CD8-positive, alpha-beta memory T cell (primary cell): ENCODE data around the gene ANO9. TPM values are rescaled to one million over a fixed set of nuclear protein-coding genes. Genes with fewer than 3 reads are reported as not detected.

ENCODE experiments used
- CTCF ChIA-PET: fragments of 350-600 bp; sonication (Branson Sonifier 250); formaldehyde crosslinking; loops from one replicate; lab custom pipeline; 2021; ENCODE audit warnings: antibody characterized with exemption; lab: Charles Lee
- POLR2A ChIA-PET: fragments of 350-600 bp; sonication (Branson Sonifier 250); formaldehyde crosslinking; loops from one replicate; lab custom pipeline; 2021; ENCODE audit warnings: antibody characterized with exemption; lab: Charles Lee
- DNase-seq, 5 donors: peaks; one replicate each; pipeline versions ENCODE4 v3.0.0 to v3.0.0-alpha.2; 2020 to 2022; ENCODE audit warnings: mixed read lengths in 1 of 5
- H3K27ac ChIP-seq: one replicate; pipeline ENCODE4 v1.7.0; 2013; ENCODE audit warnings: low read depth, mild to moderate bottlenecking, low read length, moderate library complexity
- H3K27me3 ChIP-seq: 2 replicates; pipeline ENCODE4 v1.7.0; 2013; ENCODE audit warnings: low read length, mild to moderate bottlenecking; ENCODE audit not compliant: insufficient read depth, poor library complexity, severe bottlenecking
- H3K36me3 ChIP-seq: 2 replicates; pipeline ENCODE4 v1.7.0; 2013; ENCODE audit warnings: mild to moderate bottlenecking, low read length, moderate library complexity; ENCODE audit not compliant: insufficient read depth
- H3K4me1 ChIP-seq: 2 replicates; pipeline ENCODE4 v1.7.0; 2013; ENCODE audit warnings: mild to moderate bottlenecking, low read length, moderate library complexity; ENCODE audit not compliant: insufficient read depth
- H3K4me3 ChIP-seq: 2 replicates; pipeline ENCODE4 v1.7.0; 2013; ENCODE audit warnings: mild to moderate bottlenecking, low read length
- H3K9me3 ChIP-seq: 2 replicates; pipeline ENCODE4 v1.7.0; 2013; ENCODE audit warnings: mild to moderate bottlenecking, low read length
- H3K27ac Mint-ChIP-seq, 8 donors: one replicate each; pipeline ENCODE4 v1.8.0; 2020 to 2021; ENCODE audit warnings: mixed read lengths in 8 of 8, mild to moderate bottlenecking in 6 of 8, inconsistent platforms in 3 of 8, moderate library complexity in 3 of 8
- H3K27me3 Mint-ChIP-seq, 2 donors: one replicate each; pipeline ENCODE4 v1.8.0; 2020 to 2021; ENCODE audit warnings: mixed read lengths in 2 of 2, mild to moderate bottlenecking in 1 of 2, moderate library complexity in 1 of 2
- H3K36me3 Mint-ChIP-seq, 3 donors: one replicate each; pipeline ENCODE4 v1.8.0; 2020 to 2021; ENCODE audit warnings: mixed read lengths in 3 of 3, inconsistent platforms in 1 of 3, mild to moderate bottlenecking in 1 of 3
- H3K4me1 Mint-ChIP-seq, 3 donors: one replicate each; pipeline ENCODE4 v1.8.0; 2020 to 2021; ENCODE audit warnings: mixed read lengths in 3 of 3, inconsistent platforms in 1 of 3, mild to moderate bottlenecking in 1 of 3
- H3K4me3 Mint-ChIP-seq, 7 donors: one replicate each; pipeline ENCODE4 v1.8.0; 2020 to 2021; ENCODE audit warnings: mixed read lengths in 7 of 7, mild to moderate bottlenecking in 6 of 7, moderate library complexity in 4 of 7, inconsistent platforms in 2 of 7
- H3K9me3 Mint-ChIP-seq, 5 donors: one replicate each; pipeline ENCODE4 v1.8.0; 2020 to 2022; ENCODE audit warnings: mixed read lengths in 5 of 5, mild to moderate bottlenecking in 3 of 5, moderate library complexity in 2 of 5, inconsistent platforms in 1 of 5
- polyA plus RNA-seq: library from polyadenylated mRNA; unstranded; fragments of 300-500 nt; fragmentation: Illumina TruSeq; gene quantifications from one replicate; pipeline ENCODE4 v1.2.3, GENCODE V29; 2021
- total RNA-seq, 2 experiments: library from RNA; stranded (reverse); gene quantifications; one replicate each; pipeline ENCODE4 v1.2.3, GENCODE V29; 2021

The ANO9 gene
- total and polyA plus RNA-seq, 3 experiments from 2014 or later: 12.2 to 26.4 (median 25.3) TPM

- Histone ChIP-seq H3K4me3 (no peak overlapping the region), H3K9me3 (no peaks in the 10 kb centered on the region), H3K27ac (no peak overlapping the region), H3K36me3 (no peaks in the 10 kb centered on the region), H3K27me3 (no peaks in the 10 kb centered on the region), H3K4me1 (peaks cover 9% of the 10 kb centered on the region)
- Mint-ChIP-seq H3K4me3 (peak overlapping the region in 3 of 7 donors; percentile 19 to 72 (median 36)), H3K4me1 (peaks cover 14 to 23% (median 17%) of the 10 kb centered on the region in 3 donors), H3K27ac (peak overlapping the region in 1 of 8 donors; percentile 55), H3K36me3 (peaks cover 2 to 13% (median 3%) of the 10 kb centered on the region in 3 donors), H3K27me3 (no peaks in the 10 kb centered on the region), H3K9me3 (no peaks in the 10 kb centered on the region)
- ChIA-PET CTCF (no interaction called here), POLR2A (interaction anchor here (1.4 kb wide), 1 partner anchor 28 kb away, joined by 4 read pairs; no protein-coding TSS in a partner anchor)
- no peak for DNase-seq
Observed at GRCh38 chr11:419248-420005, 22.4 kb downstream of the ANO9 start.

DNA sequence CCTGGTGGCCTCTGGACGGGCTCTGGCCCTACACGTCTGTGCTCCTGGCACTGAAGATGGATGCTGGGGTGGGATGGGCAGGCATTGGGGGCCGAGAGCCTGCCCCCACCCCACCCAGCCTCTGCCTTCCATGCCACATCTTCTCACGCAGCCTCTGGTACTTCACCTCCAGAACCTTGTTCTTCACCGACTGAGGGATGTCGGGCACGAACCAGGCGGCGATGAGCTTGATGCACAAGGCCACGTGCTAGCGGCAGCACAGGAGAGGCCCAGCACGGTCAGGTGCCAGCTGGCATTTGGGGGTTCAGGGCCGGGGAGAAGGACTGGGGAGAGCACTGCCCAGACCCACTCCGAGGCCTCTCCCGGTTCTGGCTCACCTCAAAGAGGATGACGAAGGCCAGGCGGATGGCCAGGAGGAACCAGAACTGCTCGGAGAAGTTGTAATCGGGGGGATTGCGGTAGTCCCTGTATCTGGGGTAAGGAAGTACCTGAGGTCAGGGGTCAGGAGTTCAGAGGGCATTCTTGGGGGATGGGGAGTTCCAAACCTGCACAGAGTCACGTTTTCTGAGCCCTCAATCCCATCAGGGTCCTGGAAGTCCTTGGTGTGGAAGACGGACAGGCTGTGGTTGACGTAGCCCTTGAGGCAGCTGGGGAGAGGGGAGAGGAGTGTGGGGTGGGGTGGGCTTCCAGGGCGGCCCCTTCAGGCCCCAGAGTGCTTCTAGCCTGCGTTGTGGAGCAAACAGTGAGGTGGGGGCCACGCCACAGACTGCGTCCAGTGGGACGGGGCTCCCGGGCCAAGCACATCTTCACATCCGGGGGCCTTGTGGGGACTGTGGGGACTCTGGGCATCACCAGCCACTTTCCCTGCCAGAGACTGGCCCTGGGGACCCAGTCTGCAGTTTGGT, 23.2 kb downstream of the ANO9 start:
- H3K36me3 ChIP-seq: no peaks in the 10 kb centered on the region
- ChIA-PET POLR2A (interaction anchor here (1.4 kb wide), 1 partner anchor 29 kb away, joined by 4 read pairs; no protein-coding TSS in a partner anchor), CTCF (interaction anchor here (2.1 kb wide), 1 partner anchor 25 kb away, joined by 5 read pairs; no protein-coding TSS in a partner anchor)
- H3K27me3 ChIP-seq: no peaks in the 10 kb centered on the region
- no peak overlapping the region for H3K27ac ChIP-seq
- Mint-ChIP-seq H3K9me3 (no peaks in the 10 kb centered on the region), H3K4me3 (peak overlapping the region in 6 of 7 donors; percentile 23 to 81 (median 45)), H3K27ac (peak overlapping the region in 1 of 8 donors; percentile 55), H3K36me3 (peaks cover 0 to 11% (median 0%) of the 10 kb centered on the region in 3 donors), H3K27me3 (no peaks in the 10 kb centered on the region), H3K4me1 (peaks cover 16 to 26% (median 19%) of the 10 kb centered on the region in 3 donors)
- H3K4me3 ChIP-seq: no peak overlapping the region
- H3K4me1 ChIP-seq: peaks cover 9% of the 10 kb centered on the region
- H3K9me3 ChIP-seq: no peaks in the 10 kb centered on the region
- no peak for DNase-seq

- Histone ChIP-seq H3K9me3 (no peaks in the 10 kb centered on the region), H3K36me3 (no peaks in the 10 kb centered on the region), H3K4me1 (peaks cover 16% of the 10 kb centered on the region), H3K27ac (no peak overlapping the region), H3K27me3 (no peaks in the 10 kb centered on the region), H3K4me3 (no peak overlapping the region)
- POLR2A ChIA-PET: interaction anchor here (1.4 to 5.4 kb wide), 4 partner anchors 11 to 89 kb away, joined by 4 to 71 read pairs (median 34); partner anchors contain the start of genes PTDSS2 and RNH1
- Mint-ChIP-seq H3K36me3 (peaks cover 0 to 11% (median 0%) of the 10 kb centered on the region in 3 donors), H3K4me3 (peak overlapping the region; percentile 69 to 81 (median 77)), H3K27ac (peak overlapping the region in 3 of 8 donors; percentile 52 to 83 (median 76)), H3K4me1 (peaks cover 18 to 34% (median 19%) of the 10 kb centered on the region in 3 donors), H3K27me3 (no peaks in the 10 kb centered on the region), H3K9me3 (no peaks in the 10 kb centered on the region)
- DNase-seq: no peak
- CTCF ChIA-PET: interaction anchor here (1.4 to 3.8 kb wide), 5 partner anchors 11 to 103 kb away, joined by 3 to 51 read pairs (median 5); partner anchors contain the start of gene PTDSS2
Observed at GRCh38 chr11:417652-418342, 24.0 kb downstream of the ANO9 start.

- peak; percentile 32 to 63 (median 46) for DNase-seq
- Mint-ChIP-seq H3K4me3 (peak overlapping the region; percentile 74 to 100 (median 94)), H3K27me3 (no peaks in the 10 kb centered on the region), H3K27ac (peak overlapping the region in 3 of 8 donors; percentile 69 to 97 (median 97)), H3K4me1 (peaks cover 14 to 36% (median 19%) of the 10 kb centered on the region in 3 donors), H3K36me3 (peaks cover 0 to 11% (median 0%) of the 10 kb centered on the region in 3 donors), H3K9me3 (no peaks in the 10 kb centered on the region)
- ChIA-PET POLR2A (interaction anchor here (0.6 to 5.4 kb wide), 8 partner anchors 11 to 210 kb away, joined by 3 to 71 read pairs (median 4); partner anchors contain the start of genes BET1L, PTDSS2, RIC8A and RNH1), CTCF (interaction anchor here (0.6 to 3.8 kb wide), 11 partner anchors 10 to 165 kb away, joined by 3 to 51 read pairs (median 4); partner anchors contain the start of gene PTDSS2)
- H3K36me3 ChIP-seq: no peaks in the 10 kb centered on the region
- no peaks in the 10 kb centered on the region for H3K27me3 ChIP-seq
- H3K27ac ChIP-seq: peak overlapping the region; percentile 24
- H3K9me3 ChIP-seq: no peaks in the 10 kb centered on the region
- peaks cover 19% of the 10 kb centered on the region for H3K4me1 ChIP-seq
- peak overlapping the region; percentile 83 for H3K4me3 ChIP-seq
Observed at GRCh38 chr11:416757-417621, 24.8 kb downstream of the ANO9 start.

- peak in 1 of 5 donors; percentile 42 for DNase-seq
- CTCF ChIA-PET: interaction anchor here (0.6 to 3.8 kb wide), 11 partner anchors 10 to 165 kb away, joined by 3 to 51 read pairs (median 4); partner anchors contain the start of gene PTDSS2
- peaks cover 14 to 36% (median 19%) of the 10 kb centered on the region in 3 donors for H3K4me1 Mint-ChIP-seq
- H3K4me3 ChIP-seq: peak overlapping the region; percentile 83
- peak overlapping the region; percentile 59 for H3K27ac ChIP-seq
- POLR2A ChIA-PET: interaction anchor here (0.9 to 5.4 kb wide), 9 partner anchors 10 to 209 kb away, joined by 3 to 71 read pairs (median 7); partner anchors contain the start of genes ANO9, BET1L, PTDSS2 and RIC8A
- H3K9me3 Mint-ChIP-seq: no peaks in the 10 kb centered on the region
- no peaks in the 10 kb centered on the region for H3K36me3 ChIP-seq
- peaks cover 19% of the 10 kb centered on the region for H3K4me1 ChIP-seq
- peak overlapping the region; percentile 90 to 100 (median 98) for H3K4me3 Mint-ChIP-seq
- no peaks in the 10 kb centered on the region for H3K27me3 ChIP-seq
- peak overlapping the region; percentile 44 to 97 (median 96) for H3K27ac Mint-ChIP-seq
- no peaks in the 10 kb centered on the region for H3K9me3 ChIP-seq
- no peaks in the 10 kb centered on the region for H3K27me3 Mint-ChIP-seq
- H3K36me3 Mint-ChIP-seq: peaks cover 0 to 11% (median 0%) of the 10 kb centered on the region in 3 donors
Observed at GRCh38 chr11:416051-416756, 25.6 kb downstream of the ANO9 start.

GRCh38 chr11:415640-416041, 26.2 kb downstream of the ANO9 start:
- Histone ChIP-seq H3K27ac (peak overlapping the region; percentile 59), H3K9me3 (no peaks in the 10 kb centered on the region), H3K27me3 (no peaks in the 10 kb centered on the region), H3K36me3 (no peaks in the 10 kb centered on the region), H3K4me3 (peak overlapping the region; percentile 83), H3K4me1 (peaks cover 19% of the 10 kb centered on the region)
- CTCF ChIA-PET: interaction anchor here (1.2 to 3.8 kb wide), 4 partner anchors 9 to 121 kb away, joined by 3 to 51 read pairs (median 14); partner anchors contain the start of genes ANO9 and PTDSS2
- Mint-ChIP-seq H3K27ac (peak overlapping the region; percentile 44 to 97 (median 96)), H3K9me3 (no peaks in the 10 kb centered on the region), H3K4me1 (peaks cover 14 to 36% (median 19%) of the 10 kb centered on the region in 3 donors), H3K36me3 (peaks cover 0 to 11% (median 0%) of the 10 kb centered on the region in 3 donors), H3K4me3 (peak overlapping the region; percentile 90 to 100 (median 98)), H3K27me3 (no peaks in the 10 kb centered on the region)
- POLR2A ChIA-PET: interaction anchor here (0.9 to 5.4 kb wide), 10 partner anchors 9 to 208 kb away, joined by 3 to 71 read pairs (median 6); partner anchors contain the start of genes ANO9, BET1L, PTDSS2 and RIC8A
- peak in 1 of 5 donors; percentile 32 for DNase-seq
